ENCODE data around the gene SGMS2.
"Not testable (repeated sequence)": the region's sequence is repeated elsewhere in the genome, so short reads cannot be mapped to it uniquely, and the experiment has no call there.

Gene SGMS2

DNA sequence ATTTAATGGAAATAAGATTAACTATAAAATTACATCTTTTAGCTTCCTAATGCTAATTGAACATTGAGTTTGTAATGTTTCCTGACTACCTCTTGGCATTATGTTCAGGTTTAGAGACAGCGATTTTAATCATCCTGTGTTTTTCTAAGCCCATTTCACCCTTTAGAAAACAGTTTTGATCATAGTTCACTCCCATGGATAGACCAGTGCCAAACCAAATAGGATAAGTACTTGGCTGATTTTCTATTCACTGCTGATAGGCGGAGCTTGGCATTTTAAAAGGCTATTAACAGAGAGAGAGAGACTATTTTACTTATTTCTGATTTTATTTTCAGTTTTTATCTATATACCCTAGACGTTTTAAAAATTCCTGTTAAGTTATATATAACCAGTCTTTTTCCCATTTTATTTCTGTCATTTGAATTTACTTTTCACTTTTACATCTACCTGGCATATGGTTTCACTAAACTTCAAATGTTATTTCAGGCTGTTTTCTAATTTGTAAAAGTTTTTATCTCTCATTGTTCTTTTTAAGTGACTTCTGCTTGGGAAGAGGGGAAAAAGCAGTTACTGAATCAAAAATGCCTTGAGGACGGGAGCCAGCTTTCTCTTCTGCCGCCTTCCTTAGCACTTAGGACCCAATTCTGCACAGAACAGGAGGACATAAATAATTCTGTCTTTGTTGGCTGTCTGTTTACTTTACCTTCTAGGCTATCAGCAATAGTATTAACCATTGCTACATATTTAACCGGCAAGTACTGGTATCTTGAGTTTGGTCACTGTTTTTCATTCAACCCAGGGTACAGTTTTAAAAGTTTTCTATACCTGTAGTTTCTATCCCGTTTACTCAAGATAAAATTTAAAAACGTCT, 46.4 kb downstream of the SGMS2 start:
- no peak for DNase-seq

DNA sequence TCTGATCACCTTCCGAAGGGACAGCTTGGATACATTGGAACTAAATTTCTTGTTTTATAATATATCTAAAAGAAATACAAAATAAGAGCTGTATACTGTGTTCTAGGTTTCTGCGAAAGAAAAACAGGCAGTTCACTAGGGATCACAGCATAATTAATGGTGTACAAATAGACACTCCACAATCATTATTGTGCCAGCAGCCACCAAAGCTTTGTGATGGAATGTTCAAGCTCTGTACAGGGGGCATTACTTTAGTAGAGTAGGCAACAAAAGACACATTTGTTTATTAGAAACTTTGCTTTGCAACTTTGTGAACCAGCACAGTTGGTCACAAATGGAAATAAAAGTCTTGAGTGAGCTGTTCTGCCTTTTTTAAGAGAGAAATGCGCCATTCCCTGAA, 49.3 kb downstream of the SGMS2 start:
- DNase-seq, result no peak

DNA sequence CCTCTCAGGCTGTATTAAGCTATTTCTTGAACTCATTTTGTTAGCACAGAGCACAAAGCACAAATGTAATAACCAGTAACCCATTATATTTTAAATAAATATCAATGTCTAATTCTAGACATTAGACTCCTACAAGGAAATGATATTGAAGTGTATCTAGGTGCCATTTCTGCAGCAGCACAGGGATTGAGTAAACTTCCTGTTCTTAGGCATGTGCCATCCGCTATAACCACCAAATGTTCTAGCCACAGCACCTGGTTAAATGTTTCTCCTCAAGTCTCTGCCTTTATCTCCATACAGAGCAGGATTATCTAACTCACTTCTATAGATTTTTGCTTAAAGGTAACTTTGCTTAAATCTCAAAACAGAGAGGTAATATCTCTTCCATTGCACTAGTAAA, 51.4 kb downstream of the SGMS2 start:
- no peak for DNase-seq

DNA sequence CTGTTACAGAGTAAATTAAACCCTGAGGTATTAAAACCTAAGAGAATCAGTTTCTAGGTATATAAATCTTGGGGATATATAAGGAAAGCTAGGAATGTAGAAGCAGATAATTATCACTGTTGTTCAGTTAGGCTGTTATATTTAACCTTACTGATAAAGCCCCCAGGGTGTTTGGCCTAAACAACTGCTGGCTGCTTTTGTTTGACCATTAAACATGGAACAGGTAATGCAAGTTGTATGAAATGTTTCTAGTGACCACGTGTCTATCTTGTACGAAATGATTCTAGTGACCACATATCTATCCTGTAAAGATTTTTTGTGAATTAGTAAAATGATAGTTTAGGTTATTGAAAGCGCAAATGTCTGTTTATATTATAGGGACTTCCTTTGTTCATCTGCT, 52.6 kb downstream of the SGMS2 start:
- no peak for DNase-seq

DNA sequence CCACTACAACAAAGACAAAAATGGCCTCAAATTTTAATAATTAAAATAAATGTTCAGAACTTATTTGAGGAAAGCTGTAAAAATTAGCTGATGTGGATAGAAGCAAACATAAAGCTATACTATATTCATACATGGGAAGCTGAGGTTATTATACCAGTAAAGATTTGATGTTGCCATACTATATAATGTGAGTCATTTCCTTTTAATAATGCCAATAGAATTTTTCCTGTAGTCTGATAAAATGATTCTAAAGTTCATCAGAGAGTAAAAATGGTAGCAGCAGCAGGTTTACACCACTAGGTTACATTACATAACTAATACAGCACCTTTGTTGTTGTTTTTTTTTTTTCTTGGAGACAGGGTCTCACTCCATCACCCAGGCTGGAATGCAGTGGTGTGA, 61.1 kb downstream of the SGMS2 start:
- DNase-seq, result no peak

DNA sequence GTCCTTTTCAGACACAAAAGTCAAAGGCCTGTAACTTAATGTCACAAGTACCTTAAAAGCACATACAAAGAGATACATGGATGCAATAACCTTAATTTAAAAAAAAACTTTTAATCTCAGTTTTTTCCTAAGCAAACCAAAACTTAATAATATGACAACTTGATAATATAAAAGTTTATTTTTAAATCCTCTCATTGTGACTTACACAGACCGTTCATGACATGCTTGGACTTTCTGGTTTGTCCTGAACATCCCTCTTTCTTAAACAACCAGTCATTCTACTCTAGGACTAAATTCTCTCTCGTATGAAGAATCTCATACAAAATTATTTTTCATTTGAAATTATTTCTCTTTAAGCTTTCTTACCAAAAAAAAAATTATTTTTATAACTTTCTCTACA, 63.5 kb downstream of the SGMS2 start:
- no peak for DNase-seq

DNA sequence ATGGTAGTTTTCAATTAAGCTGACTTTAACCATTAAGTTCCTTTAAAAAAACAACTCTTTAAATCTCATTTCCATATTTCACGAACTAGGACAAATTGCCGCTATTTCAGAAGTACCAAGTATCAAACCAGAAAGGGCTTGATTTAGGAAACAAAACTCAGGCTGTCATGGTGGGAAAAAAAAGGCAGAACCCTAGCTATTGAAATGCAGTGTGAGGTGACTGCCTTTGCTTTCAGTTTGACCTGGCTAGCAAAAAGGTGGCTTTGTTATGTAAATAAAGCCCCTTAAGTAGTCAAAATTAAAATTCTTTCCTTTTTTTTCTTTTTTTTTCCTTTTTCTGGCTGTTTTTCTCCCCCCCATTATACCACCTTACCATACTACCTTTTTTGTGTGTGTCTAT, 66.0 kb downstream of the SGMS2 start:
- no peak for DNase-seq

DNA sequence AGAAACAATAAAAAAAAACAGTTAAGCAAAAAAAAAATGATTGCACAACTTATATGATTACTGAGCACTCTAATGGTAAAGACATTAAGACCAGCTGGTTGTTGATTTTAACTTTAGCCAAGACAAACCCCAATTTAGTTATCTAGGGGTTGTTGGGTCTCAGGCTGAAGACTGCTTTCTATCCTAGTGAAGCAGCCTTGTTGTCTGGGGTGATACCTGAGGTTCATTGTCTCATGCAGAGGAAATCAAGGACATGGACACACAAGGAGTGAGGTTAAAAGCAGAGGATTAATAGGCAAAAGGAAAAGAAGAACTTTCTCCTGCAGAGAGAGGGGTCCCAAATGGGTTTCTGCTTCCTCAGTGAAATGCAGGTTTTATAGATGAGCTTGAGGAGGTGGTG, 66.6 kb downstream of the SGMS2 start:
- no peak for DNase-seq

DNA sequence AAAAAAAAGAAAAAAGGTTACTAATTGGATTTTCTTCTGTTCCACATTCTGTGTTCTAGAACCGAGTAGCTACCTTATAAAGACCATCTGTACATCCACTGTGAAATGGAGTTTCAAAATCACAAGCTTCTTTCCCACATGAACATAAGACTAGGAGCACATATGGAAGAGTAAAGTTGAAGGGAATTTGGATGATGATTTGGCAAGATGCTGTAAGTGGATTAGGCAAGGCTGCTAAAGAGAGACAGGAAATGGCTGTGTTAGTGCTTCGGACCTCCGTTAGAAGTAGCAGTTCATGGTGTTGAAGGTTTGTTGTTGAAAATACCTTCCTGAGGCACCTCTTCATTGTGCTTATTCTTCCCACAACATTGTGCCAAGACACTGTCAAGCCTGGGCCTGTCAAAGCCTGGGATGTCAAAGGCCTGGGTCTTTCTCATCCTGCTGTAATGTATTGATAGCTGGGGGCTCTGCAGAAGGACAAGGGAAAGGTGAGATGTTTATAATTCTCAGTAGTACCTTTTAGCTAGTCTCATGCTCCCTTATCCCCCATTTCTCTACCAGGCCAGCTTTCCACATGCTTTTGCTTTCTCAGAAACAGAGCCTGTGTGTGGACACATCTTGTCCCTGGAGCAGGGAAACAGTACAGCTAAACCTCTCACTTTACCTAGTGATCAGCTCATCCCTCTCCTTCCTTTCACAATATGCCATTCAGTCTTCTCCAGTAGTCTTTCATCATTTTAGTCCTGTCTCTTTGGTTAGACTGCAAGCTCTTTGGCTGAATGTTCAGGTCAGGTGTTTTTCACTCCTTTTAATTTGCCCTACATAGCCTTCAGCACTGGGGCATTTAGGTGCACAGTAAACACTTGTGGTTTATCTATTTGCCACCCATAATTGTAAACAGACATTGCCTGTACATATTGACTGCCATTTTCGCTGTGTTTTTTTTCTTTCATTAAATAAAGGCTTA, 68.7 kb downstream of the SGMS2 start:
- no peak for DNase-seq

DNA sequence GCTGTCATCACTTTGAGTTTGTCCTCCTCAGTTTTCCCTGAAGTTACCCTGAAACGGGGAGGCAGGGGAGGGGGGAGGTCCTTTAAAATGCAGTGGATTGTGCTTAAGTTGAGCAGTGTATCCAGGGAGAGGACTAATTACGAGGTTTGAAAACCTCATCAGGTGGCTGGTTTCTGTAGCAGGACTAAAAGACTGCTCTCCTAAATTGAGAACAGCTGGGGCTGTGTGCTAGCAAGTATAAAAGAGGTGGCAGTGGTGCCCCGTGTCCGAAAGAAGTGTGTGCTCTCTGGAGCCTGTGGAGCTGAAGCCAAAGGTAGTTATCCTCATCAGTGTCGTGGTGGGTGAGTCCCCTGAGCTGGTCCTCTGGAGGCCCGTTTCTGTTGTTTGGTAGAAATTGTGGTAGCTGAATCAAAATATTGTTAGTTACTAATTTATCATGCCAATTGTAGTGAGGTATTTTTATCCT, 69.4 kb downstream of the SGMS2 start:
- DNase-seq, result no peak

DNA sequence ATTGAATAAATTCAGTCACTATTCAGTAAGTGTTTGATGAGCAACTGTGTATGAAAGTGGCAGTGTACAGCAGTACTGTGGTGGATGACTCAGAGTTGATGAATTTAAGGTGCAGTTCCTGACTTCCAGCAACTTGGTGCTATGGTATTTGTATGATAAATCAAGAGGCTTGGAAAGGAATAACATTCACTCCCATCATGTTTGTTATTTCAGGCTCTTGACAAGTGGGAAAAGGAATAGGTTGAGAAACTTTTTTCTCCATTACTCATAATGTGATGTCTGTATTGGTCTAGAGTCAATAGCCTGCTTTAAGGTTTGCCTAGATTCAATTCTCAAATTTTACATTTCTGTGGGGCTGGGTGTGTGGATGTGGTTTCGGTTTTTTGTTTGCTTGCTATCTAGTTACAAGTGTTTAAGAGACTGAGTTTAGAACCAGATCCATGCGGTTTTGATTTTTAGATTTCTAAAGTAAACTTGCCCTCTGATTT, 71.5 kb downstream of the SGMS2 start:
- DNase-seq, result no peak

DNA sequence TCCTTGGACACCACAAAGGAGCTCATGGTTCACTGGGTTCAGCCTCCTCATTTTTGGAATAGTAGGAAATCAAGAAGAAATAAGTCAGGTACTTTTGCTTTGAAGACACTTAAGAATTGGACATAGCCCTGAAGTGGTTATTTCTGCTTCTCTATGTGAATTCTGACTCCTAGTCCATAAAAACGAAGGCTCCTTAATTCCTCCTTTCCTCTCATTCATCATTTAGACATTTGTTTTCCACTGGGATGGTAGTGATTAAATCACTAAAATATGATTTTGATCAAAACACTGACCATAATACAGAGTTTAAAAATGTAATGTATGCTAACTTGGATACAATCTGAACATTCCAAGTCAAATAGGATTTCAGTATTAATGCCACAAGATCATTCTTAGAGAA, 71.9 kb downstream of the SGMS2 start:
- no peak for DNase-seq

DNA sequence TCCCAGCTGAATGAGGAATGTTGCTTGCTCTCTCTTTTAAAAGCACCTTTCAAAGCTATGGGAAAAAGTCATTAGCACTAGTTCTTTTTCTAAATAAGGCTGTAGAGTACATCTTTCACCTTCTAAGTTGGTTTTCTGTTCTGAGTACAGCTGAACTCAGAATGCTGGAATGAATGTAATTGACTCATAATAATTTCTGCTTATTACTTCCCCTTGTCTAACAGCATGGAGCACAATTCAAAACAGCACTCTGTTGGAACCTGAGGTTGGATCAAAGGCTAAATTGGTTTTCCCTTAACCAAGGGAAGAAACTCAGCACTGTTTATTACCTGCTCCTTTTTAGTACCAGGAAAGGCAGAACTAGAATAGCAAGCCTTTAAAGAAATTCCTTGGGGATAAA, 73.1 kb downstream of the SGMS2 start:
- no peak for DNase-seq

DNA sequence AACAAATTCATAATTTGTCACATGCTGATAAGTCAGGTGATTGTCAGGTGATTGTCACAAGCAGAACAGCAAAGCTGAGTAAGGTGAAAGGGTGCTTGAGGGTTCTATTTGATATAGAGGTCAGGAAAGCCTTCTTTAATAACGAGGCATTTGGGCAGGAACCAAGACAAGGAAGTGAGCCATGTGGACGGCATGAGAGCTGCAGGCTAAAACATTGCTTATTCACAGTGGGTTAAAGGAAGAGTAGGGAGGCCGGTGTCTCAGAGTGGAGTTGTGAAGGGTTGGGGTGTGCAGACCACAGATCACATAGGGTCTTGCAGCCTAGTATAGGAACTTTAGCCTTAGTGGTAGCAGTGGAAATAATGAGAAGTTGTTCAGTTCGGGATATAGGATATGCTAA, 75.3 kb downstream of the SGMS2 start:
- no peak for DNase-seq

DNA sequence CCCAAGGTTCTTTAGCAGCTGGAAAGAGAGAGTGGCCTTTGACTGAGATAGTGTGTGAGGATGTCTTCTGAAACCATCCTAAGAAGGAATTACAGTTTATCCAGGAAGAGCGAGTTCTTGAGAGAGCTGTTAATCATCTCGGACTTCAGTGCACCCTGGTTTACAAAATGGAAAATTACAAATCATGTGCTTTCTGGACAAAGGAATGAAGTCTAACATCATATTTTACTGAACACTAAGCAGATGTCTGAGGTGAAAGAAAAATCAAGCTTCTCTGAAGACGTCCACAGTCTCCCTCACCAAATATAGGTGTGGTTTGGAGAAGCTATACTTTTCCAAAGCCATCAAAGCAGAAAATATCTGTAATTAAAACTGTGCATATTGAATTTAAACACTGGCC, 75.8 kb downstream of the SGMS2 start:
- no peak for DNase-seq

DNA sequence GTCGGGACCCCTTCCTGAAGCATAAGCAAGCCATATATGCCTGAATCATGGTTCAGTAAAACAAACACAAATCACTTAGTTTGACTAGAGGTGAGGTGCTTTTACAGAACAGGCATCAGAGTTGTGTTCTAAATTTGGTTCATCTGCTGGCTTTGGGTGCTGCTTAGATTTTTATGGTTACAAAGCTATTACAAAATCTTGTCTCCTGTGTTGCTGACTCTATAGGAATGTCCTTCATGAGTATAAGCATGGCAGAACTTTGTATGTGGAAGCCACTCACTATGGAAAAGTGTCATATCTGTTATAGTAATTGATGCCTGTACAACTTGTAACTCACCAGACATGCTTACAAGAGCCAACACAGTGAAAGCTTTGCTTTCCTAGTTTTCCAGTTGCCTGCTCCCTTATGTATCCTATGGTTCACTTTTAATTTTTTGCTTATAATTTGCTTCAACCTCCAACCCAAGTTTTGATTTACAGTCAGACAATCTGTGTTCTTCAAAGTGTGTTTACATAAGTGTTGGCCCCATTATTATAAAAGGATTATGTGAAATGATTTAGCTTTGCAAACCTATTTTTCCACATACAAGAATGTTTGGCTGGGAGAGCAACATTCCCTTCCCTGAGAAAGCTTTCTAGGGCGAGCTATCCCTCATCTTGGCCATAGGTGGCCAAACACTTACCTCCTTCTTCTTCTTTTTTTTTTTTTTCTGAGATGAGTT, 76.6 kb downstream of the SGMS2 start:
- no peak for DNase-seq

DNA sequence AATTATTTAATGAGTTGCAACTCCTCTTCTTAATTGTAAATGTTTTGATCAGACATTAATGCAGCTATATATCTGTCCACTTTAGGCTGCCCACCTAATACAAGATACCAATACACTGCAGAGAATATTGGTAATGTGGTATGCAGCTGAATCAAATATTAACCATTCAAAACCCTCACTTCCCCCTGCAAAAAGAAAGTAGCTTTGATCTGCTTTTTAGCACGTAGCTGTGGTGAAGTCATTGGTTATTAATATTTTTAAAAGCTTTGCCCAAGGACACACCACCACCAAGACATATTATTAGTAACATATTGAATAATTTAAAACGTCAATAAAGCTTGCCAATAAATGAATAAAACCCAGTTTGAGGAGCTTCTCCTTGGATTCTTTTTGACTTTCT, 78.0 kb downstream of the SGMS2 start:
- DNase-seq, result no peak

DNA sequence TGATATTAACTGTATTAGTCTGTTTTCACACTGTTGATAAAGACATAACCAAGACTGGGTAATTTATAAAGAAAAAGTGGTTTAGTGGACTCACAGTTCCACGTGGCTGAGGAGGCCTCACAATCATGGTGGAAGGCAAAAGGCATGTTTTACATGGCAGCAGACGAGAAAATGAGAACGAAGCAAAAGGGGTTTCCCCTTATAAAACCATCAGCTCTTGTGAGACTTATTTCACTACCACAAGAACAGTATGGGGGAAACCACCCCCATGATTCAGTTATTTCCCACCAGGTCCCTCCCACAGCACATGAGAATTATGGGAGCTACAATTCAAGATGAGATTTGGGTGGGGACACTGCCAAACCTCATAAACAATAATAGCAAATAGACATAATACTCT, 80.3 kb downstream of the SGMS2 start:
- DNase-seq, result not testable (repeated sequence)

DNA sequence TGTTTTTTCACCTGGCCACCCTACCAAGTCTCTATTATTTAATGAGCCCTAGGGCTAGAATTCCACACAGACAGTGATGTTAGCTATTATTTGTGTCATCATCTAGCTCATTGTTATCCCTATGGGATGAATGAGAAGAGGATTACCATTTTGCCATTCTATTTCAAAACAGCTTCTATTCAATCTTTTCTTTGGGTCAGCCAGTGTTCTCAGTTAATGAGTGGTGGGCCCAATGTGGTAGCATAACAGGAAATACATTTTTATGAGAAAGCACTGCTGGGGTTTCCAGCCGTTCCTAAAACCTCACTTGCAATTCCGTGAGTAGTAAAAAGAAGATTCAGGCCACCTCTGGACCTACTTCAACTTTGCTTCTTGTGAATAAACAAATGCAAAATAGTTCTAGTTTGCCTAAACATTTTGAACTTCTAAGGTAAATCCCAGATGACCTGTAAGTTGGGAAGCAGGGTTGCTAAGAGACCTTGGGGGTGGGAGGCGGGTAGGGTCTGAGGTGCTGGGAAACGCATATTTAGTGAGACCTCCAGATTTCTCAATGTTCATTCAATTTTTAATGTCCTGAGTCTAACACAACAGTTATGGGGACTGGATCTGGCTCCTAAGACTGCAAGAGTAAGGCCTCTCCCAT, 81.8 kb downstream of the SGMS2 start:
- DNase-seq, result no peak

DNA sequence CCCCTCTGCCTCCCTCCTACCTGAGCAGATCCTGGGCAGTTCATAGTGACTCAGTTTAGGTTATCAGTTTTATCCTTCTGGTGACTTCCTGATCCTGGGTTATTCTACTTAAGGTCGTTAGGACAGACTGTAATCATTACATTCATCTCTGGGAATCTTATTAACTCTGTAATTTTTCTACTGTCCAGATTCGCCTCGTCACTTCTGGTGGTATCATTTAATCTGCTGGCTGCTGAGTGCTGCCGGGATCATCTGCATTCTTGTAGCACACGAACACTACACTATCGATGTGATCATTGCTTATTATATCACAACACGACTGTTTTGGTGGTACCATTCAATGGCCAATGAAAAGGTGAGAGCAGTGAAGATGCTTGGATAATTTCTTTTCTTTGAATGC, 83.6 kb downstream of the SGMS2 start:
- no peak for DNase-seq

DNA sequence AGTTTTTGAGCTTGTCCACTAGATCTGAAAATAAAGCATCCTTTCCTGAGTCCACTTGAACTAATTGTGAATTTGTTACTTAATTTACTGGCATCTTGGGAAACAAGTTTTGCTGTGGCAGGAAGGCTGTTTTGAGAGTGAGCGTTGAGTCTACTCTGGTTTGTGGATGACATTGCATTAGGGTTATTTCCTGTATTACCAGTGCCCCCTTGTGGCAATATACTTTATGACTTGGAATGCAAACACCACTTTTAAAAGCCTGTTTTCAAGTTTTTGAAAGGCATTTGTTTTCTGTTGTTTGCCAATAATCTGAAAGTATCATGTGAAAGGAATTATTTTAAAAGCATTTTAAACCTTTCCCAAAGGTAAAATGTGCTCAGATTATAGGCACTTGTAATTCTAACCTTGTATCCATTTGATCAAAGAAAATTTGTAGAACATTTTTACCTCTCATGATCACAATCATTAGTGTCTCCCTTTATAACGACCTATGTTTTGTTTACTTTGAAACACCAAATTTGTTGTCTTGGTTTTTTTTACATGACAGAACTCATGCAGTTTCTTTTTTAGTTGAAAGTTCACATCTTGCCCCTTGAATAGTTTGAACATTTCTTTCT, 88.7 kb downstream of the SGMS2 start:
- DNase-seq, result peak; percentile 4 to 37

DNA sequence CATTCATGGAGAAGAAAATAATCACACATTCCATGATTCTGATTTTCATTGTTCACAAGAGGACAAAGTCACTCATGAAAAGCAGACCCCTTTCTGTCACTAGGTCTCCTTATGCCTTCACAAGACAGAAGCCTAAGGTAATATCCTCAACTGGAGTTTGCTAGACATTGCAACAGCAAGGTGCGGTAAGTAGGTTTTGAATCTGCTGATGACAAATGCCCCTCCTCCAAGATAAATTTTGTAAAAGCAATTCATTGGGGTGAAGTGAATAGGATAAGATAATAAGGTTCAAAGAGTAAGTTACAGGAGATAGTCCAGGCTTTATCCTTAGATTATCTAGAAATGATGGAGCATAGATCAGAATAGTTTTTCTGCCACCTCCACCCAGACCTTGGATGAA, 90.5 kb downstream of the SGMS2 start:
- no peak for DNase-seq
